Measurements from ENCODE around the gene B4GALT1.
A peak's percentile ranks its signal among the peaks of the same experiment; 100 is the strongest.
"Not testable (repeated sequence)": the region's sequence is repeated elsewhere in the genome, so short reads cannot be mapped to it uniquely, and the experiment has no call there.

The B4GALT1 gene

GRCh38 chr9:33185406-33185805 lies 18.3 kb upstream of the B4GALT1 start:
- DNase-seq (ENCODE audit: low spot score) = no peak

GRCh38 chr9:33184963-33185362 lies 17.8 kb upstream of the B4GALT1 start:
- DNase-seq (ENCODE audit: low spot score) = no peak

DNA sequence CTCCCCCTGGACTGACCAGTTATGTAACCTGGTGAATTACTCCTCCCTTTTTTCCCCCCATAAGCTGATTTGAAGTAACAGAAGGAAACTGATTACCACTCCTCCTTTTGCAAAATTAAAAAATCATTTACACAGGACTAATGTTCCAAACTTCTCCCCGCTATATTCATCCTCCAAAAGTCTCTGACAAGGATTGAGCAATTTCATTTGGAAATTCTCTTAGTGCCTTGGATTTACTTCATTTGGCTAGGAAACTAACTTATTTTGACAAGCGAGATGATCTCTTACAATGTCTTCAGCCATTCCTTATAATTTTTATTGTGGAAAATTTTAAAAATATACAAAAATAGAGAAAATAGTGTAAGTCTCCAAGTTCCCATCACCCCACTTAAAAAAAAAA lies 15.4 kb upstream of the B4GALT1 start:
- no peak for DNase-seq (ENCODE audit: low spot score)

GRCh38 chr9:33180526-33181184 lies 13.5 kb upstream of the B4GALT1 start:
- no peak for DNase-seq (ENCODE audit: low spot score)

GRCh38 chr9:33178972-33179697 lies 12.0 kb upstream of the B4GALT1 start:
- no peak for DNase-seq (ENCODE audit: low spot score)

- DNase-seq (ENCODE audit: low spot score) = no peak
Observed at GRCh38 chr9:33177639-33178038, 10.5 kb upstream of the B4GALT1 start.

DNA sequence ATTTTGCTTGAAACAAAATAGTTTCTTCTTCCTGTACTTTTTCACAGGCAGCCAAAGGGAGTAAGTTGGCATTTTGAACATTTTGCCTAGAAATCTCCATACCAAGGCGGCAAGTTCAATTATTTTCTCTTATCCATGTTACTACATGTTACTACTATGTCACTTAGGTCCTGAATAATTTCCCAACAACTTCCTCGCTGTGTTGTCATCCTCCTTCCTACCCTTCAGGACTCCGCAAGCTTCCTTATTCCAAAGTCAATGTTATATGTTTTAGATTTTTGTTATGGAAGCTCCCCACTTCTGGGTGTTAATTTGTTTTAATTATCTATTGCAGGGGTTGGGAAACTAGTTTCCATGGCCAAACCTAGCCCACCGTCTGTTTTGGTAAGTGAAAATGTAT lies 9.9 kb upstream of the B4GALT1 start:
- DNase-seq (ENCODE audit: low spot score) = no peak

DNA sequence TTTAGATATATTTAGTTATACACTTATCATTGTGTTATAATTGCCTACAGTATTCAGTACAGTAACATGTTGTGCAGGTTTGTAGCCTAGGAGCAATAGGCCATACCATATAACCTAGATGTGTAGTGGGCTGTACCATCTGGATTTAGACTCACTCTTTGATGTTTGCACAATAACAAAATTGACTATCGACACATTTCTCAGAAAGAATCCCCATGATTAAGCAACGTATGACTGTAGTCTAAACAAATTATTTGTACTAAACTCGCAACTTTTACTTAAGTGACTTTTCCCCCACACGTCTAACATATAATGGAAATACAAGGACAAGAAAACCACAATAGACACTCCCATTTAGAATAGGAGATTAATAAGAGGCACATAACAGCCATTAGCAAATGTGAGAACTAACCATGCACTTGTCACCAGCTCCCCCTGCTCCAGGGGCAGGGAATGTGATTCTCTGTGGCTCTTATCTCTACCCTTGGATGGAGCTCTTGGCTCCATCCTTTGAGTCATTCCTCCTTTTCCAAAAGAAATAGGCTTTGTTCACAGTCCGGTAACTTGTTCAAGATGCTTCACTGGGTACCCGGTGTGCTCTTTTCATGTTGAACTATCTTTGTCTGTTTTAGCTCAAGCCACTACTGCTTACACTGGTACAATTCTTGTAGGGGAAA lies 8.7 kb upstream of the B4GALT1 start:
- no peak for DNase-seq (ENCODE audit: low spot score)

GRCh38 chr9:33172256-33173238 lies 5.4 kb upstream of the B4GALT1 start:
- no peak for DNase-seq (ENCODE audit: low spot score)

- peak; percentile 63 for DNase-seq (ENCODE audit: low spot score)
Observed at GRCh38 chr9:33170464-33171415, 3.6 kb upstream of the B4GALT1 start.

DNA sequence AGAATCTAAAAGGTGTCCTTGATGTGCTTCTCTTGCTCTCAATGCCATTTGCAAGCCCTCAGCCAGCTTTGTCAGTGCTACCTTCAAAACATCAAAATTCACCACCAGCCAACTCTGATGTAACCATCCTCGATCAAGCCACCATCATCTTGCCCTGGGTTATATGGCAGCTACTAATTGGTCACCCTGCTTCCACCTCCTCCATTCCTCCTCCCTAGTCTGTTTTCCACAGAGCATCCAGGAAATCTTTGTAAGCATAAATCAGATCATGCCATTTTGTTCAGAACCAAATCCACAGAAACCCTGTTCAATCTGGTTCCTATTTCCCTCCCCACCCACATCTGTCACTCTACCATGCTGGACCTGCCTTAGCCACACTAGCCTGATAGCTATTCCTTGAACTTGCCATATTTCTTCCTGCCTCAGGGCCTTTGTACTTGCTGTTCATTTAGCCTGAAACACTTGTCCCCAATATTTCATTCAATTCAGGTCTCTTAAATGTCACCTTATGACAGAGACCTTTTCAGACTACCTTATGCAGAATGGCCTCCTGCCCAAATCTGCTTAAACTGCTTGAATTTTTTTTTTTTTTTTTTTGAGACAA lies 1.9 kb upstream of the B4GALT1 start:
- no peak for DNase-seq (ENCODE audit: low spot score)

DNA sequence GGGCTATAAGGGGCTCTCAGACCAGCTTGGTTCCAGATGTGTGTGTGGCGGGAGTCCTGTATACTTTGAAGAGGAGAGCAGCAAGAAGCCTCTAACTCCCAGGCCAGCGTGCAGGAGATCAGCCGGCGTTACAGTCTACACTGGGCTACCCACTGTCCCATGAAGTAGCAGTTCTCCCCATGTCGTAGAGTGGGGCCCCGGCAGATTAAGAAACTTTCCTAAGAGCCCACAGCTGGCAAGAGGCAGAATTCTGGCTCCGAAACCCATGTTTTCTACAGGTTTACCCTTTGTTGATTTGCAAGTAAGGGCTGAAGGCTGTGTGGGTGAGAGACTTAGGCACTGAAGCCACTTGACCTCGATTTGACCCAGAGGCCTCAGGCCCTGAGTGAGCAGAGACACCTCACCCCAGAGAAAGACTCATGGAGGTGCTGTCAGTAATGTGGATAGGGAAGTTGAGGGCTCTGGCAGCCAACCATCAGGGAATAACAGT lies 881 bp upstream of the B4GALT1 start:
- DNase-seq (ENCODE audit: low spot score) = no peak

DNA sequence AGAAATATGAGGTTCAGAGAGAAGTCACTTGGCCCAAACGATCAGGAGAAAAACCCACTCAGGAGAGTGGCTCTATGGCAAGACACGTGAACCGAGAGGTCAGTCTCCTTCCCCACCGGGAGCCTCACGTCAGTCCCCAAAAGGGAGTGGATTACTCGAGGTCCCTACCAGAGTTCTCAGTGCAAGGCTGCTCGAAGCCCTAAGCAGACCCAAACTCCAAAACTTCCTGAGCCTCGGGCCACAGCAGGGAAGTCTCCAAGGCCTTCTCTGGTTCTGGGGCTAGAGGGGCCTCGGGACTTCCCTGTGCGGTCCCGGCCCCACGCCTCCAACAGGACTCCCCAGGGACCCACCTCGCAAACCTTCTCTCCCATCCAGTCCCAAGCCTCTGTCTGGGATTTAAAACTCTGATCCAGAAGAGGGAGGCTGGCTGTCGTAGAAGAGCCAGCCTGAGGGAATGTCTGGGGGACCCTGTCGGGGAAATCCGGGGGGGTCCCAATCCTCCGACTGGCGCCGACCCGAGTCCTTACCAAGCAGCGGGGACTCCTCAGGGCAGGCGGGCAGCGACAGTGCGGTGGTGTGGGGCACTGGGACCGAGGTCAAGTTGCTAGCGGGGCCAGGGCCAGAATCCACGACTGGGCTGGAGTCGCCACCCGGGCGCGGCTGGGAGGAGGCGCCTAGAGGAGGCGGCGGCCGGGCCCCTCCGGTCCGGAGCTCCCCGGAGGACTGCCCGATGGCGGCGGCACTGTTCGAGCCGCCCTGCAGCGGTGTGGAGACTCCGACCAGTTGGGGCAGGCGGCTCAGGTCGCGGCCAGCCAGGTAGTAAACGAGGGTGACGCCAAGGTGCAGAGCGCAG lies 679 bp downstream of the B4GALT1 start:
- no peak for DNase-seq (ENCODE audit: low spot score)

DNA sequence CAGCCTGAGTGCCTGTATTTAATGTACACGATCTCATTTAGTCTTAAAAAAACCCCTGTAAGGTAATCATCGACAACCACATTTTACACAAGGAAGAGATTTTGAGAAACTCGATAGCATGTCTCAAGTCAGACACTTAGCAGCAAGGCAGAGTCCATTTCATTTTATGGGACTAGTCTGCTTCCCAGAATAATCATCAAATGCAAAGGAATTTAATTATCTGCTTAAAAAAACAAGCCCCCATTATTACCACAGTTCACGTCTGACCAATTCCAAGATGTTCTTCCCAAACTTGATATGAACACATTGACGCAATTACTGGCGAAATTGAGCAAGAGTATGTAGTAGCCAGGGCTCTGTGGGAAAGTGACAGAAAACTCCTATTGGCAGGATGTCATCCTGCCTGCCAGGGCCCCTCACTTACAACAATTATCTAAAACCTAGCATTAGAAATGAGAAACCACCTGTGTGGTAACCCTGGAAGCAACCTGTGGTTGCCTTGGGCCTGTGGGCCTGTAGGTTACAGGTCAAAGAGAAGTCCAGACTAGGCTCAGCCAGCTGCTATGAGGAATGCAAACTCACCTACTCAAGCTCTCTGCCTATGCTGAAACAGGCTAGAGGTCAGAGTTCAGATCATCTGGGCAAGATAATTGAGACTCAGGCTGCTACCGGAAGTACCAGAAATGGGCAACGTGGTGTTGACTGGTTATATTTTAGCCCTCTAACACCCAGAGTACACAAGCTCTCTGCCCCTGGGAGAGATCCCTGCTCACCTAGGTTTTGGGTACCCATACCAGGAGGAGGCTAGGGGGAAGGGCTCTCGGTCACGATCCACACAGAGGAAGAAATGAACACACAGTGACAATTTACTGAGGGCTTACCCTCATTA lies 1.6 kb downstream of the B4GALT1 start:
- no peak for DNase-seq (ENCODE audit: low spot score)

DNA sequence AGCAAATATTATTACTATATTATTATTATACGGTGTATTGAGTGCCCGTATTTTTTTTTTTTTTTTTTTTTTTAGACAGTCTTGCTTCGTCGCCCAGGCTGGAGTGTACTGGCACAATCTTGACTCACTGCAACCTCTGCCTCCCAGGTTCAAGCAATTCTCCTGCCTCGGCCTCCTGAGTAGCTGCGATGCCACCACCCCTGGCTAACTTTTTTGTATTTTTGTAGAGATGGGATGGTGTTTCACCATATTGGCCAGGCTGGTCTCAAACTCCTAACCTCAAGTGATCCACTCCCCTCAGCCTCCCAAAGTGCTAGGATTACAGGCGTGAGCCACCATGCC lies 2.2 kb downstream of the B4GALT1 start:
- not testable (repeated sequence) for DNase-seq (ENCODE audit: low spot score)

DNA sequence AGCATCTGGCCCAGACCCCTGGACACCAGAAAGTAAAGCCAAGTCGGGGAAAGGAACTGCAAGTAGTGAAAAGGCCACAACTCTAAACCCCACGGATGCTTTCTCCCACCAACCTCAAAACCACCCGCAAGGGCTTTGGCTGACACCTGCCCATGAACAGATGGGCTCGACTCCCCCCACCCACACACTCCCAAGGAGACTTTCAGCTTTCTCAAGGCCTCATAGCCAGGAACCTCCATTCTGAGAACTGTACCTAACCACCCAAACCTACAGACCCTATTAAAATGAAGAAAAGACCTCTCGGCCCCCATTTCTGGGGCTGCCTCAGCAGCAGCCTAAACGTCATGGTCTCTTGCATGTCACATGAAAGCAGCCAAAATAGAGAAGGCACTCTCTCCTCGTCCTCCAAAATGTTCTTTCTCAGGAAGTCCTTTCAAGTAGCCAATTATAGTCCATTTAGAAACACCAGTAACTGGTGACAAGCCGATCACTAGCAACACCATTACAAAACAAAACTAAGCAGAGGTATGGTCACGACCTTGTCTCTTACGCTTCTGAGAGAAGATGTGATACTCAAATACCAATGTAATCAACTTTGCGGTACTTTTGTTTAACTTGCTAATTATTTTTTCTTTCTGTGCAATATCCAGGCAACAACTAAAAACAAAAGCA lies 2.9 kb downstream of the B4GALT1 start:
- DNase-seq (ENCODE audit: low spot score) = peak; percentile 43

DNA sequence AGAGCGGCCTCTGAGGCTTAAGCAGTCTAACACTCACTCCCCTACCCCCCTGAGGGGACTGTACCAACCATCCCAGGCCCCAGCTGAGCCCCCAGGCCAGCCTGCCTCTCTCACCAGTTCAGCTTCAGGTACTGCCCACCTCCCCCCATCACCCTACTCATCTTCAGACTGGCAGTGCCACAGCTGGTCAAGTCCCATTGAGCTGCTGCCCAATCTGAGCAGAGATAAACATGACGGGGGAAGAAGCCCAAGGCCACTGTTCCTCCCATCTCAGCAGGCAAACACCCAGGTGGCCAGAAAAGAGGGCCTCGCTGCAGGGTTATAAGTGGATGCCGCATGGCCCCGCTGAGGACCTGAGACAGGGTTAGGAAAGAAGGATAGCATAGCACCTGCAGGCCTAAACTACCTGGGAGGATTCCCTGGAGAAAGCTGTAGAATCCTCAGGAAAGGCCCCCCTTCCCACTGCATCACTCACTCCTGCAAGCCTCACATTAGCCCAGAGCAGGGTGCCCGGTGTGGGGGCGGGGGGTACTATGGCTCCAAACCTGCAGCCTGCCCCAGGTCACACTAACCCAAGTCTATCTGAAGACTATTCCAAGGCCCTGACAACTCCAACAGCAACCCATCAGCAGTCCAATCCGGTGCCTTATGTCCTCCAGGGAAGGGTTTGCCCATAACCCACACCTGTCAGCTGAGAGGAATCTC lies 3.6 kb downstream of the B4GALT1 start:
- no peak for DNase-seq (ENCODE audit: low spot score)
